GM12878 (cell line): Measurements from ENCODE around the gene INSYN2B. TPM values are rescaled to one million over a fixed set of nuclear protein-coding genes. Genes with fewer than 3 reads are reported as not detected.

Experiments used
- ATAC-seq: fragments of 200-7000 bp; cut with Tn5 transposase; 3 replicates; pipeline ENCODE4 v1.9.1; 2020; ENCODE audit warnings: mild to moderate bottlenecking, moderate library complexity
- BruUV-seq: library from RNA; stranded (reverse); fragments of 400-500 nt; replicated peaks from 2 replicates; lab custom pipeline; 2021; lab: Mats Ljungman, UMichigan
- CTCF ChIA-PET: fragments of 300-600 bp; sonication (Branson Sonifier 250); formaldehyde crosslinking; extraction: SDS; loops from one replicate; lab custom pipeline; 2021; ENCODE audit warnings: inconsistent platforms; lab: Yijun Ruan, JAX
- POLR2A ChIA-PET: fragments of 350-600 bp; formaldehyde crosslinking; extraction: SDS; loops from one replicate; lab custom pipeline; 2021; ENCODE audit warnings: inconsistent platforms; lab: Charles Lee
- RAD21 ChIA-PET: fragments of 300-600 bp; sonication (Branson Sonifier 250); formaldehyde crosslinking; loops from one replicate; lab custom pipeline; 2023; ENCODE audit warnings: antibody characterized with exemption; ENCODE audit not compliant: unreplicated experiment; lab: Charles Lee
- SMC1A ChIA-PET: fragments of 300-600 bp; sonication (Branson Sonifier 250); formaldehyde crosslinking; loops from one replicate; lab custom pipeline; 2023; ENCODE audit not compliant: unreplicated experiment, uncharacterized antibody; lab: Charles Lee
- DNase-seq: peaks from one replicate; pipeline ENCODE4 v3.0.0-alpha.2; 2011; ENCODE audit warnings: low read depth, low spot score
- FAIRE-seq: peaks from 3 replicates; lab custom pipeline; 2011; peaks lifted over from hg19 to GRCh38; lab: Jason Lieb, UNC
- H2AFZ ChIP-seq: 2 replicates; pipeline ENCODE4 v1.6.0; 2011; ENCODE audit warnings: low read depth, low read length, control low read depth; ENCODE audit not compliant: control insufficient read depth
- H3K27ac ChIP-seq: 2 replicates; pipeline ENCODE4 v1.5.1; 2011; ENCODE audit warnings: control low read depth; ENCODE audit not compliant: control insufficient read depth, insufficient read depth
- H3K27me3 ChIP-seq, 2 experiments: replicated peaks in 1 of 2; 2 replicates each; pipeline versions ENCODE4 v1.6.0 to v1.6.1; 2011; ENCODE audit warnings: low read length in 1 of 2; ENCODE audit not compliant: control insufficient read depth in 2 of 2, insufficient read depth in 2 of 2
- H3K36me3 ChIP-seq, 2 experiments: 2 replicates each; pipeline ENCODE4 v1.5.1; 2011; ENCODE audit warnings: low read length in 1 of 2; ENCODE audit not compliant: control insufficient read depth in 2 of 2, insufficient read depth in 2 of 2
- H3K4me1 ChIP-seq: 2 replicates; pipeline ENCODE4 v1.6.1; 2011; ENCODE audit warnings: mild to moderate bottlenecking, low read length, moderate library complexity, mixed read lengths; ENCODE audit not compliant: control insufficient read depth, insufficient read depth
- H3K4me2 ChIP-seq: 2 replicates; pipeline ENCODE4 v1.6.0; 2011; ENCODE audit warnings: control low read depth; ENCODE audit not compliant: control insufficient read depth, insufficient read depth
- H3K4me3 ChIP-seq: fragments of 200-600 bp; sonication (generic); 2 replicates; pipeline ENCODE4 v1.5.1; 2016
- H3K79me2 ChIP-seq: 2 replicates; pipeline ENCODE4 v1.6.0; 2011; ENCODE audit warnings: low read length; ENCODE audit not compliant: control insufficient read depth, insufficient read depth
- H3K9ac ChIP-seq: 2 replicates; pipeline ENCODE4 v1.8.0; 2011; ENCODE audit warnings: low read length, control low read depth, mixed read lengths; ENCODE audit not compliant: control insufficient read depth, insufficient read depth
- H3K9me3 ChIP-seq: replicated peaks from 3 replicates; pipeline ENCODE4 v1.5.1; 2011; ENCODE audit warnings: mild to moderate bottlenecking, low read length; ENCODE audit not compliant: control insufficient read depth, insufficient read depth
- H4K20me1 ChIP-seq: 2 replicates; pipeline ENCODE4 v1.6.0; 2011; ENCODE audit not compliant: control insufficient read depth, insufficient read depth
- BCL11A ChIP-seq: IDR thresholded peaks from 2 replicates; pipeline ENCODE4 v1.6.1; 2011; ENCODE audit warnings: low read depth, low read length
- EP300 ChIP-seq, 2 experiments: fragments of 150-350 bp in 1 of 2; IDR thresholded peaks; 2 replicates each; pipeline ENCODE4 v1.6.1; 2011 to 2012; ENCODE audit warnings: low read depth in 2 of 2, low read length in 2 of 2, borderline replicate concordance in 1 of 2, improper control_type of control experiment in 1 of 2, inconsistent platforms in 1 of 2; ENCODE audit not compliant: control insufficient read depth in 1 of 2
- MEF2B ChIP-seq: fragments of 450-650 bp; IDR thresholded peaks from 2 replicates; pipeline ENCODE4 v1.6.1; 2018; ENCODE audit warnings: mild to moderate bottlenecking, moderate library complexity; ENCODE audit not compliant: partially characterized antibody, poor library complexity, severe bottlenecking
- NFXL1 ChIP-seq: fragments of 450-650 bp; IDR thresholded peaks from 2 replicates; pipeline ENCODE4 v1.6.1; 2017; ENCODE audit warnings: antibody characterized with exemption, mild to moderate bottlenecking, borderline replicate concordance
- NFYB ChIP-seq: IDR thresholded peaks from 2 replicates; pipeline ENCODE4 v1.6.1; 2011; ENCODE audit warnings: low read depth, mild to moderate bottlenecking, low read length, improper control_type of control experiment, moderate library complexity; ENCODE audit not compliant: insufficient read depth
- TCF3 ChIP-seq: IDR thresholded peaks from 2 replicates; pipeline ENCODE4 v1.6.1; 2012; ENCODE audit warnings: low read depth, mild to moderate bottlenecking, low read length, borderline replicate concordance; ENCODE audit not compliant: insufficient read depth
- WGBS: methylation state at CpG from one replicate; pipeline ENCODE4 v1.1.6; 2016; ENCODE audit warnings: low lambda C conversion rate; ENCODE audit not compliant: insufficient replicate concordance, insufficient coverage; ENCODE audit errors: missing lambda C conversion rate; 5-methylcytosine and 5-hydroxymethylcytosine counted together
- in situ Hi-C: fragments of 300-500 bp; cut with MboI; formaldehyde crosslinking; loops from 9 replicates; pipeline ENCODE4 v1.14.3; 2018; ENCODE audit warnings: mixed read lengths
- intact Hi-C: fragments of 100-400 bp; cut with micrococcal nuclease; formaldehyde crosslinking; loops from one replicate; pipeline ENCODE4 v1.14.2; 2022; ENCODE audit not compliant: unreplicated experiment
- polyA plus RNA-seq, 11 experiments: library from polyadenylated mRNA; depleted of rRNA in 4 of 11; unstranded in 6 of 11; stranded (reverse) in 5 of 11; fragments of >200 nt; fragmentation: Nextera tagmentation in 4 of 11; fragmentation: Illumina TruSeq in 1 of 11; extraction: Ambion mirVana in 4 of 11; extraction: Trizol in 1 of 11; gene quantifications; 1 replicate in 1 of 11; 2 replicates in 10 of 11; pipeline versions ENCODE4 v1.2.1 to v1.2.3, GENCODE V29; 2011 to 2016; ENCODE audit warnings: inconsistent platforms in 2 of 11, missing spikeins in 2 of 11, low read depth in 1 of 11
- total RNA-seq, 4 experiments: library from RNA; depleted of rRNA in 3 of 4; stranded (reverse); fragments of >200 nt in 3 of 4; fragmentation: Illumina TruSeq in 1 of 4; extraction: Trizol in 1 of 4; gene quantifications; 2 replicates each; pipeline versions ENCODE4 v1.2.1 to v1.2.3, GENCODE V29; 2013 to 2021
- TF ChIP-seq, protein P1 (sequence below): IDR thresholded peaks from 2 replicates; pipeline ENCODE4 v1.6.1; 2012; ENCODE audit warnings: low read depth, low read length, improper control_type of control experiment

The INSYN2B gene
- total and polyA plus RNA-seq, 10 of the 15 experiments (the other 5 are each of a cell fraction or from before 2014, with no cell fraction given), result 0.05 to 0.27 (median 0.13) TPM; not detected in 7

DNA sequence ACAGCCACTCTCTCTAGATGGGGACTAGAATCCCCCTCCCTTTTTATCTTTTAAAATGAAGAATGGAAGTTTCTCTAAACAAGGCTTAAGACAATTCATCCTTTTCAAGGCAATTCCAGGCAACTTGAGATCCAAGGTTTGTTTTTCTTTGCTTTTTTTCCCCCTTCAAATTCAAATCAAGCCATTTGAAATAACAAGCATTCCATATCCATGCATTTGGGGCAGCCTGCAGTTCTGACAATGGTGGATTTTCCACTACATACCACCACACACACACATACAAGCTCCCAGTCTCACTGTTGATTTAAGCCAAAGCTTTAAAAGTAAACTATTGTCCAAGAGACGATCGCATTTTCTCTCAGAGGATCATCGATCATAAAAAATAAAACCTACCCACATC is 424 bp downstream of the INSYN2B start (continued):
- no peak for TF ChIP-seq BCL11A
- TF ChIP-seq, all 136 proteins: peak for 0

DNA sequence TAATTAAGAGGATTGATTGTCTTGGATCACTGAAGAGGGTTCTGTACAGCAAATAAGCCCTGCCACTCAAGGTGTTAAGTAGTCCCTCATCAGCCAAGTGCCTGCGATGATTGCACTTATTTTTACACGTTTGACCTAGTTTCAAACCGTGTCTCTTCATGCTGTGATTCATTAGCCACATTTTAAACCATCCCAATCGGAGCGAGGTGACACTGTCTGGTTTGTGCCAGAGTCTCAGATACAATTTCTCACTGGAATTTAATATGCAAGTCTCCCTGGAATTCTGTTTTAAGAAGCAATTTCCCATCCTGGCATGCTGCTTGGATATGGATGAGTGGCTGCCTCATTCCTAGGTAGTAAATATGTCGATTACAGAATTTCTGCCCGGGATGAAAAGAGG is 1.6 kb downstream of the INSYN2B start:
- H3K27ac ChIP-seq, result no peak overlapping the region
- TF ChIP-seq EP300 (IDR thresholded peaks at IDR 0.05; ENCODE audit: borderline replicate concordance in 1 of 2, control insufficient read depth in 1 of 2, low read depth in 2 of 2, low read length in 2 of 2), result no peak
- TF ChIP-seq, all 136 proteins: peak for 0
- intact Hi-C loops (no loop called here), in situ Hi-C loops (no loop called here)
- FAIRE-seq (no peak), ATAC-seq (no peak), DNase-seq (no peak)
- H2AFZ ChIP-seq, result no peak overlapping the region
- no peaks in the 10 kb centered on the region for H3K79me2 ChIP-seq
- H3K4me2 ChIP-seq, result no peak overlapping the region
- no peaks in the 10 kb centered on the region for H3K27me3 ChIP-seq
- H3K4me1 ChIP-seq, result peaks cover 4% of the 10 kb centered on the region; the same call in 1 of the 2 replicates
- WGBS, result 65% methylated on average over 7 of the region's 7 CpGs
- no peaks in the 10 kb centered on the region for H4K20me1 ChIP-seq
- RAD21 ChIA-PET, result interaction anchor here (2.6 kb wide), 1 partner anchor 277 kb away, joined by 44 read pairs; no protein-coding TSS in a partner anchor
- H3K4me3 ChIP-seq, result no peak overlapping the region
- POLR2A ChIA-PET, result no interaction called here
- CTCF ChIA-PET, result interaction anchor here (1.0 to 3.0 kb wide), 3 partner anchors 32 to 258 kb away, joined by 3 to 32 read pairs (median 12); no protein-coding TSS in a partner anchor
- peaks cover 5 to 12% of the 10 kb centered on the region in 2 experiments for H3K36me3 ChIP-seq
- H3K9ac ChIP-seq, result no peak overlapping the region
- SMC1A ChIA-PET, result interaction anchor here (2.6 to 3.0 kb wide), 3 partner anchors 173 to 277 kb away, joined by 12 to 41 read pairs (median 28); no protein-coding TSS in a partner anchor
- BruUV-seq, result no TSS peak
- H3K9me3 ChIP-seq, result no peaks in the 10 kb centered on the region

DNA sequence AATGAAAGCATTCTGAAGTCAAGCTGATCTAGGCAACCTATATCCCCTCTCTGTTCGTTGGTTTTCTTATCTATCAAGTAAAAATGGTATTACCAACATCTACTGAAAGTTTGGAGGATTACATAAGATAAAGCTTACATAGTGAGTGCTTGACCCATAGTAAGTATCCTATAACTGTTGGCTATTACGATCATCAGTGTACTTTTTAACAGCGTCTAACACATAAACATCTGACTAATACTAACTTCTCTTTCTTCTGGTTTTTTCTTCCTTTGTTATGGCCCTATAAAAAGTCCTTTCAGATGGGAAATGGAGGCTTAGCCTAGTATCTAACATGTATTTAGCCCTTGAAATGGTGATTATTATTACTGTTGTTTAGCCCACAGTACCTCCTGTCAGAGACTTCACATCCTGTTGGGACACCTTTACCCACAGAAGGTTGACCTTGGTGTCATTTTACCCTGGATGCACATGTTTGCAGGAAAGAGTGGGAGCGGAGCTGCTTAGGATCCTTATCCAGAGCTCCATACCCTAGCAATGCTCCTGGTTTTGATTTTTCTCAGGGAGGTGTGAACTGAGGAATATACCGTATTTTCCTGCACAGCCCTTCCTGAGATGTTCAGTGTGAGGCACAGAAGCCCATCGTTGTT is 6.0 kb downstream of the INSYN2B start:
- Histone ChIP-seq H3K27ac (no peak overlapping the region), H4K20me1 (no peaks in the 10 kb centered on the region; the same call in 1 of the 2 replicates), H3K4me2 (no peak overlapping the region), H3K9ac (no peak overlapping the region), H2AFZ (no peak overlapping the region), H3K36me3 (peaks cover 2% of the 10 kb centered on the region in 2 experiments; a peak in 3 of 4 replicates), H3K4me3 (no peak overlapping the region), H3K79me2 (no peaks in the 10 kb centered on the region), H3K27me3 (no peaks in the 10 kb centered on the region), H3K9me3 (no peaks in the 10 kb centered on the region), H3K4me1 (peaks cover 4% of the 10 kb centered on the region; the same call in 1 of the 2 replicates)
- CTCF ChIA-PET, result interaction anchor here (1.0 kb wide), 2 partner anchors 169 to 275 kb away, joined by 3 to 5 read pairs; no protein-coding TSS in a partner anchor
- SMC1A ChIA-PET, result interaction anchor here (1.3 kb wide), 1 partner anchor 10 kb away, joined by 3 read pairs; no protein-coding TSS in a partner anchor
- in situ Hi-C loops (no loop called here), intact Hi-C loops (no loop called here)
- ATAC-seq (no peak), FAIRE-seq (no peak), DNase-seq (no peak)
- 89% methylated on average over 6 of the region's 6 CpGs for WGBS
- RAD21 ChIA-PET, result no interaction called here
- POLR2A ChIA-PET, result no interaction called here
- no TSS peak for BruUV-seq
- TF ChIP-seq TCF3, result no peak
- TF ChIP-seq, protein P1, sequence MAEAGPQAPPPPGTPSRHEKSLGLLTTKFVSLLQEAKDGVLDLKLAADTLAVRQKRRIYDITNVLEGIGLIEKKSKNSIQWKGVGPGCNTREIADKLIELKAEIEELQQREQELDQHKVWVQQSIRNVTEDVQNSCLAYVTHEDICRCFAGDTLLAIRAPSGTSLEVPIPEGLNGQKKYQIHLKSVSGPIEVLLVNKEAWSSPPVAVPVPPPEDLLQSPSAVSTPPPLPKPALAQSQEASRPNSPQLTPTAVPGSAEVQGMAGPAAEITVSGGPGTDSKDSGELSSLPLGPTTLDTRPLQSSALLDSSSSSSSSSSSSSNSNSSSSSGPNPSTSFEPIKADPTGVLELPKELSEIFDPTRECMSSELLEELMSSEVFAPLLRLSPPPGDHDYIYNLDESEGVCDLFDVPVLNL, result no peak
- TF ChIP-seq NFYB, result no peak
- no peak for TF ChIP-seq NFXL1
- no peak for TF ChIP-seq MEF2B
